Posterior cingulate gyrus (tissue), 11 donors: ENCODE measurements around the gene NUDT2.
A peak's percentile ranks its signal among the peaks of the same experiment; 100 is the strongest.
"Not testable (repeated sequence)": the region's sequence is repeated elsewhere in the genome, so short reads cannot be mapped to it uniquely, and the experiment has no call there.

ENCODE experiments used
- DNase-seq, 10 donors: peaks; one replicate each; pipeline versions ENCODE4 v3.0.0 to v3.0.0-alpha.2; 2020 to 2021; ENCODE audit warnings: mixed read lengths in 3 of 10
- intact Hi-C: fragments of 100-400 bp; cut with DNase I; formaldehyde crosslinking; loops from one replicate; pipeline ENCODE4 v1.15.1; 2023

Gene NUDT2

GRCh38 chr9:34334337-34334824, 5.0 kb downstream of the NUDT2 start:
- peak in 5 of 10 donors; percentile 27 to 76 (median 59) for DNase-seq
- intact Hi-C loops: loop anchor here (5.0 kb wide), 1 partner anchor 268 kb away; no protein-coding TSS in a partner anchor

- no peak for DNase-seq
- intact Hi-C loops: loop anchor here (5.0 kb wide), 1 partner anchor 267 kb away; no protein-coding TSS in a partner anchor
Observed at GRCh38 chr9:34334916-34335315, 5.5 kb downstream of the NUDT2 start.

- DNase-seq: no peak
Observed at GRCh38 chr9:34335376-34335775, 6.0 kb downstream of the NUDT2 start.

GRCh38 chr9:34337403-34337802, 8.0 kb downstream of the NUDT2 start:
- intact Hi-C loops: no loop called here

More at GRCh38 chr9:34335376-34335775, 6.0 kb downstream of the NUDT2 start:
- intact Hi-C loops: no loop called here

GRCh38 chr9:34338079-34338478, 8.7 kb downstream of the NUDT2 start:
- intact Hi-C loops, DNase-seq: not testable (repeated sequence)

More at GRCh38 chr9:34337403-34337802, 8.0 kb downstream of the NUDT2 start:
- DNase-seq: no peak

GRCh38 chr9:34338665-34339385, 9.5 kb downstream of the NUDT2 start:
- intact Hi-C loops: no loop called here
- DNase-seq: peak in 4 of 10 donors; percentile 13 to 38 (median 26)

GRCh38 chr9:34341659-34342295, 12.4 kb downstream of the NUDT2 start:
- no peak for DNase-seq
- intact Hi-C loops: no loop called here

GRCh38 chr9:34343090-34343489, 13.7 kb downstream of the NUDT2 start:
- intact Hi-C loops: no loop called here

GRCh38 chr9:34343605-34344004, 14.2 kb downstream of the NUDT2 start:
- intact Hi-C loops: no loop called here
- DNase-seq: no peak

More at GRCh38 chr9:34343090-34343489, 13.7 kb downstream of the NUDT2 start:
- peak in 9 of 10 donors; percentile 16 to 91 (median 62) for DNase-seq

GRCh38 chr9:34346873-34347799, 17.8 kb downstream of the NUDT2 start:
- intact Hi-C loops: no loop called here
- DNase-seq: no peak

- DNase-seq: no peak
- intact Hi-C loops: no loop called here
Observed at GRCh38 chr9:34347800-34348158, 18.4 kb downstream of the NUDT2 start.

GRCh38 chr9:34349324-34349723, 20.0 kb downstream of the NUDT2 start:
- intact Hi-C loops: no loop called here
- no peak for DNase-seq

- DNase-seq, intact Hi-C loops: not testable (repeated sequence)
Observed at GRCh38 chr9:34352122-34352652, 22.8 kb downstream of the NUDT2 start.

GRCh38 chr9:34352957-34353356, 23.6 kb downstream of the NUDT2 start:
- DNase-seq, intact Hi-C loops: not testable (repeated sequence)

- intact Hi-C loops: no loop called here
- DNase-seq: no peak
Observed at GRCh38 chr9:34362614-34363214, 33.3 kb downstream of the NUDT2 start.

- no peak for DNase-seq
- intact Hi-C loops: no loop called here
Observed at GRCh38 chr9:34363619-34364351, 34.4 kb downstream of the NUDT2 start.

GRCh38 chr9:34365282-34365681, 35.9 kb downstream of the NUDT2 start:
- DNase-seq: no peak
- intact Hi-C loops: no loop called here

GRCh38 chr9:34366365-34366764, 37.0 kb downstream of the NUDT2 start:
- intact Hi-C loops: no loop called here
- DNase-seq: no peak

GRCh38 chr9:34367751-34368410, 38.5 kb downstream of the NUDT2 start:
- intact Hi-C loops, DNase-seq: not testable (repeated sequence)
